ENCODE results near the gene SEMA5A. TPM values are rescaled to one million over a fixed set of nuclear protein-coding genes. Genes with fewer than 3 reads are reported as not detected.

The SEMA5A gene
- total and polyA plus RNA-seq, 2 donors (not counting 1 experiment from before 2014, with no cell fraction given), result not detected

- Histone ChIP-seq H3K9ac (ENCODE audit: low read length) (no peak overlapping the region), H3K27ac (ENCODE audit: low read length in 2 of 2) (no peak overlapping the region), H3K4me1 (ENCODE audit: control insufficient read depth in 2 of 2, insufficient read depth in 2 of 2, low read length in 2 of 2) (no peaks in the 10 kb centered on the region), H3K27me3 (replicated peaks in 1 of 4; ENCODE audit: control extremely low read depth in 1 of 4, control insufficient read depth in 3 of 4, insufficient read depth in 4 of 4, low read length in 3 of 4) (no peaks in the 10 kb centered on the region), H4K20me1 (ENCODE audit: control insufficient read depth, insufficient read depth, low read length, poor library complexity, severe bottlenecking) (no peaks in the 10 kb centered on the region), H3K9me3 (ENCODE audit: control extremely low read depth in 1 of 3, control insufficient read depth in 2 of 3, insufficient read depth in 1 of 3, low read length in 2 of 3) (peaks cover 0 to 8% (median 0%) of the 10 kb centered on the region in 3 donors), H3K36me3 (replicated peaks in 1 of 2; ENCODE audit: control extremely low read depth in 1 of 2, control insufficient read depth in 1 of 2, extremely low read depth in 1 of 2, insufficient read depth in 2 of 2, low read length in 1 of 2) (no peaks in the 10 kb centered on the region), H3K4me2 (replicated peaks; ENCODE audit: low read depth, low read length, poor library complexity, severe bottlenecking) (no peak overlapping the region), H3K79me2 (ENCODE audit: control insufficient read depth, insufficient read depth, low read length) (no peaks in the 10 kb centered on the region), H3K4me3 (ENCODE audit: control extremely low read depth in 1 of 5, extremely low read depth in 1 of 5, insufficient read depth in 1 of 5, low read depth in 2 of 5, low read length in 4 of 5) (no peak overlapping the region), H2AFZ (ENCODE audit: insufficient read depth, low read depth, low read length, poor library complexity, severe bottlenecking) (no peak overlapping the region)
- no peak for ATAC-seq (ENCODE audit: low read depth)
- no peaks in the 10 kb centered on the region for H3K27me3 Mint-ChIP-seq
- TF ChIP-seq EZH2 (IDR thresholded peaks at IDR 0.05; ENCODE audit: borderline replicate concordance, insufficient read depth, low read depth, low read length, poor library complexity, severe bottlenecking) (no peak), CTCF (IDR thresholded peaks at IDR 0.05) (no peak)
- no CpG with 5 or more reads among the region's 6 CpGs for WGBS (ENCODE audit: insufficient coverage)
- no peaks in the 10 kb centered on the region for H3K4me1 Mint-ChIP-seq
- intact Hi-C loops (cut with micrococcal nuclease), result no loop called here
- H3K27ac Mint-ChIP-seq, result no peak overlapping the region
- POLR2A ChIA-PET, result no interaction called here
- H3K9me3 Mint-ChIP-seq (ENCODE audit: insufficient read depth), result peaks cover 1% of the 10 kb centered on the region
- CTCF ChIA-PET, result no interaction called here
- H3K4me3 Mint-ChIP-seq, result no peak overlapping the region
- DNase-seq, result no peak
Measured at GRCh38 chr5:9573796-9574195, 27.9 kb upstream of the SEMA5A start.

GRCh38 chr5:9572246-9572645, 26.4 kb upstream of the SEMA5A start:
- H3K4me1 Mint-ChIP-seq, result no peaks in the 10 kb centered on the region
- no peaks in the 10 kb centered on the region for H3K27me3 Mint-ChIP-seq
- no peaks in the 10 kb centered on the region for H3K79me2 ChIP-seq (ENCODE audit: control insufficient read depth, insufficient read depth, low read length)
- H3K27ac Mint-ChIP-seq, result no peak overlapping the region
- H3K4me3 ChIP-seq (ENCODE audit: control extremely low read depth in 1 of 5, extremely low read depth in 1 of 5, insufficient read depth in 1 of 5, low read depth in 2 of 5, low read length in 4 of 5), result no peak overlapping the region
- peaks cover 1% of the 10 kb centered on the region for H3K9me3 Mint-ChIP-seq (ENCODE audit: insufficient read depth)
- H3K27me3 ChIP-seq (replicated peaks in 1 of 4; ENCODE audit: control extremely low read depth in 1 of 4, control insufficient read depth in 3 of 4, insufficient read depth in 4 of 4, low read length in 3 of 4), result no peaks in the 10 kb centered on the region
- no peaks in the 10 kb centered on the region for H4K20me1 ChIP-seq (ENCODE audit: control insufficient read depth, insufficient read depth, low read length, poor library complexity, severe bottlenecking)
- no peak overlapping the region for H3K27ac ChIP-seq (ENCODE audit: low read length in 2 of 2)
- ATAC-seq (ENCODE audit: low read depth) (no peak), DNase-seq (no peak)
- no peaks in the 10 kb centered on the region for H3K36me3 ChIP-seq (replicated peaks in 1 of 2; ENCODE audit: control extremely low read depth in 1 of 2, control insufficient read depth in 1 of 2, extremely low read depth in 1 of 2, insufficient read depth in 2 of 2, low read length in 1 of 2)
- no peak overlapping the region for H3K4me3 Mint-ChIP-seq
- H2AFZ ChIP-seq (ENCODE audit: insufficient read depth, low read depth, low read length, poor library complexity, severe bottlenecking), result no peak overlapping the region
- POLR2A ChIA-PET, result no interaction called here
- TF ChIP-seq EZH2 (IDR thresholded peaks at IDR 0.05; ENCODE audit: borderline replicate concordance, insufficient read depth, low read depth, low read length, poor library complexity, severe bottlenecking), result no peak
- TF ChIP-seq CTCF (IDR thresholded peaks at IDR 0.05), result no peak
- 92% methylated on average over 2 of the region's 8 CpGs for WGBS (ENCODE audit: insufficient coverage)
- peaks cover 0 to 5% (median 0%) of the 10 kb centered on the region in 3 donors for H3K9me3 ChIP-seq (ENCODE audit: control extremely low read depth in 1 of 3, control insufficient read depth in 2 of 3, insufficient read depth in 1 of 3, low read length in 2 of 3)
- intact Hi-C loops (cut with micrococcal nuclease), result no loop called here
- no peak overlapping the region for H3K9ac ChIP-seq (ENCODE audit: low read length)
- no peaks in the 10 kb centered on the region for H3K4me1 ChIP-seq (ENCODE audit: control insufficient read depth in 2 of 2, insufficient read depth in 2 of 2, low read length in 2 of 2)
- H3K4me2 ChIP-seq (replicated peaks; ENCODE audit: low read depth, low read length, poor library complexity, severe bottlenecking), result no peak overlapping the region
- CTCF ChIA-PET, result no interaction called here

Measured in B cell (primary cell).